HCT116 (cell line): ENCODE data around the gene ACMSD. TPM values are rescaled to one million over a fixed set of nuclear protein-coding genes. Genes with fewer than 3 reads are reported as not detected.

Source experiments
- ATAC-seq: fragments of 200-7000 bp; cut with Tn5 transposase; 2 replicates; pipeline ENCODE4 v1.9.1; 2020; ENCODE audit warnings: mild to moderate bottlenecking, moderate library complexity
- BruUV-seq: library from RNA; stranded (reverse); fragments of 400-500 nt; replicated peaks from 2 replicates; lab custom pipeline; 2021; lab: Mats Ljungman, UMichigan
- CTCF ChIA-PET: fragments of 300-600 bp; sonication (Branson Sonifier 250); formaldehyde crosslinking; loops from one replicate; lab custom pipeline; 2021; ENCODE audit warnings: antibody characterized with exemption; lab: Charles Lee
- POLR2A ChIA-PET: fragments of 300-600, 350-600 bp; sonication (Branson Sonifier 250); formaldehyde crosslinking; loops from one replicate; lab custom pipeline; 2021; ENCODE audit warnings: antibody characterized with exemption; lab: Charles Lee
- RAD21 ChIA-PET, 2 experiments: fragments of 300-600 bp; sonication (Branson Sonifier 250); formaldehyde crosslinking; loops; one replicate each; lab custom pipeline; 2023; ENCODE audit warnings: low total read pairs in 2 of 2; ENCODE audit not compliant: uncharacterized antibody in 2 of 2, unreplicated experiment in 2 of 2, low non-redundant PET in 1 of 2; lab: Charles Lee
- DNase-seq: peaks from one replicate; pipeline ENCODE4 v3.0.0-alpha.2; 2010; ENCODE audit warnings: low read depth, low spot score
- H2AFZ ChIP-seq: fragments of 200-600 bp; shearing (Covaris generic), sonication (generic); 2 replicates; pipeline ENCODE4 v1.6.1; 2017; ENCODE audit warnings: low read depth, mixed run types, mixed read lengths, antibody characterized with exemption, low read length; ENCODE audit not compliant: poor library complexity, severe bottlenecking
- H3K27ac ChIP-seq: 2 replicates; pipeline ENCODE4 v1.5.1; 2012; ENCODE audit warnings: low read depth, low read length
- H3K27me3 ChIP-seq: fragments of 200-600 bp; sonication (generic); 2 replicates; pipeline ENCODE4 v1.6.1; 2016; ENCODE audit warnings: mixed run types, low read length, mixed read lengths; ENCODE audit not compliant: insufficient read depth
- H3K36me3 ChIP-seq, 2 experiments: fragments of 200-500 bp in 1 of 2; fragments of 200-600 bp in 1 of 2; sonication (Bioruptor generic) in 1 of 2; sonication (generic) in 1 of 2; 2 replicates each; pipeline versions ENCODE4 v1.5.1 to v1.6.1; 2014 to 2016; ENCODE audit warnings: low read length in 2 of 2, inconsistent platforms in 1 of 2, mixed read lengths in 1 of 2, mixed run types in 1 of 2; ENCODE audit not compliant: insufficient read depth in 2 of 2, control insufficient read depth in 1 of 2
- H3K4me1 ChIP-seq, 2 experiments: fragments of 200-600 bp in 1 of 2; sonication (generic) in 1 of 2; 2 replicates each; pipeline versions ENCODE4 v1.5.1 to v1.6.1; 2012 to 2017; ENCODE audit warnings: low read length in 2 of 2, inconsistent platforms in 1 of 2, mild to moderate bottlenecking in 1 of 2, mixed read lengths in 1 of 2, mixed run types in 1 of 2, moderate library complexity in 1 of 2; ENCODE audit not compliant: insufficient read depth in 2 of 2, control insufficient read depth in 1 of 2
- H3K4me2 ChIP-seq: fragments of 200-600 bp; sonication (generic); 2 replicates; pipeline ENCODE4 v1.6.1; 2017; ENCODE audit warnings: mixed run types, low read length, mixed read lengths
- H3K4me3 ChIP-seq, 2 experiments: fragments of 200-600 bp in 1 of 2; sonication (generic) in 1 of 2; replicated peaks in 1 of 2; 2 replicates each; pipeline ENCODE4 v1.5.1; 2011 to 2016; ENCODE audit warnings: low read length in 2 of 2, control low read depth in 1 of 2, low read depth in 1 of 2, mild to moderate bottlenecking in 1 of 2, mixed read lengths in 1 of 2, mixed run types in 1 of 2
- H3K79me2 ChIP-seq: fragments of 200-600 bp; sonication (generic); 2 replicates; pipeline ENCODE4 v1.6.1; 2017; ENCODE audit warnings: mild to moderate bottlenecking, mixed run types, low read length, moderate library complexity, mixed read lengths; ENCODE audit not compliant: insufficient read depth
- H3K9ac ChIP-seq: fragments of 200-600 bp; sonication (generic); 2 replicates; pipeline ENCODE4 v1.6.1; 2016; ENCODE audit warnings: low read length, mixed read lengths
- H3K9me2 ChIP-seq: fragments of 200-600 bp; sonication (generic), shearing (Covaris generic); 2 replicates; pipeline ENCODE4 v1.6.1; 2017; ENCODE audit warnings: mixed run types, mild to moderate bottlenecking, moderate library complexity; ENCODE audit not compliant: insufficient read depth
- H3K9me3 ChIP-seq, 2 experiments: fragments of 200-500 bp in 1 of 2; fragments of 200-600 bp in 1 of 2; sonication (Bioruptor generic) in 1 of 2; sonication (generic) in 1 of 2; 2 replicates each; pipeline ENCODE4 v1.6.1; 2014 to 2017; ENCODE audit warnings: low read length in 2 of 2, mixed read lengths in 2 of 2, inconsistent platforms in 1 of 2, low read depth in 1 of 2, mild to moderate bottlenecking in 1 of 2, mixed run types in 1 of 2, moderate library complexity in 1 of 2; ENCODE audit not compliant: control insufficient read depth in 1 of 2, insufficient read depth in 1 of 2
- H4K20me1 ChIP-seq: fragments of 200-600 bp; sonication (generic), shearing (Covaris generic); 2 replicates; pipeline ENCODE4 v1.6.1; 2017; ENCODE audit warnings: mixed run types, mild to moderate bottlenecking, moderate library complexity; ENCODE audit not compliant: insufficient read depth
- CBX3 ChIP-seq: IDR thresholded peaks from 2 replicates; pipeline ENCODE4 v1.6.1; 2012; ENCODE audit warnings: low read depth
- CTCF ChIP-seq, 3 experiments: fragments of 200-600 bp in 1 of 3; sonication (generic) in 1 of 3; IDR thresholded peaks in 2 of 3; conservative IDR thresholded peaks in 1 of 3; 2 replicates each; pipeline ENCODE4 v1.5.1; 2012 to 2017; ENCODE audit warnings: low read depth in 2 of 3, low read length in 2 of 3, antibody characterized with exemption in 1 of 3, borderline replicate concordance in 1 of 3, control low read depth in 1 of 3, mild to moderate bottlenecking in 1 of 3, mixed read lengths in 1 of 3, mixed run types in 1 of 3, moderate library complexity in 1 of 3; ENCODE audit not compliant: insufficient read depth in 1 of 3
- EGR1 ChIP-seq: IDR thresholded peaks from 2 replicates; pipeline ENCODE4 v1.6.1; 2012; ENCODE audit warnings: low read depth
- ELF1 ChIP-seq: IDR thresholded peaks from 2 replicates; pipeline ENCODE4 v1.6.1; 2012; ENCODE audit warnings: low read depth, borderline replicate concordance
- EZH2 ChIP-seq: fragments of 200-600 bp; sonication (generic); IDR thresholded peaks from 2 replicates; pipeline ENCODE4 v1.6.1; 2017; ENCODE audit warnings: antibody characterized with exemption, mixed run types
- EZH2phosphoT487 ChIP-seq: fragments of 200-600 bp; IDR thresholded peaks from 2 replicates; pipeline ENCODE4 v1.6.1; 2018; ENCODE audit warnings: antibody characterized with exemption, borderline replicate concordance
- FOSL1 ChIP-seq: IDR thresholded peaks from 2 replicates; pipeline ENCODE4 v1.6.1; 2012; ENCODE audit warnings: low read depth
- JUND ChIP-seq: IDR thresholded peaks from 2 replicates; pipeline ENCODE4 v1.6.1; 2012
- POLR2A ChIP-seq: IDR thresholded peaks from 2 replicates; pipeline ENCODE4 v1.7.0; 2011; ENCODE audit warnings: borderline replicate concordance; ENCODE audit not compliant: insufficient read depth, insufficient read length; ENCODE audit errors: extremely low read depth
- POLR2AphosphoS5 ChIP-seq: IDR thresholded peaks from 2 replicates; pipeline ENCODE4 v1.6.1; 2011; ENCODE audit warnings: mild to moderate bottlenecking, low read depth, low read length, moderate library complexity
- SIN3A ChIP-seq: IDR thresholded peaks from 2 replicates; pipeline ENCODE4 v1.6.1; 2012; ENCODE audit warnings: low read depth
- SP1 ChIP-seq: IDR thresholded peaks from 2 replicates; pipeline ENCODE4 v1.6.1; 2012; ENCODE audit warnings: low read depth
- SRF ChIP-seq: IDR thresholded peaks from 2 replicates; pipeline ENCODE4 v1.6.1; 2012; ENCODE audit warnings: low read depth
- TCF7L2 ChIP-seq: IDR thresholded peaks from 2 replicates; pipeline ENCODE4 v1.7.0; 2011; ENCODE audit warnings: borderline replicate concordance, inconsistent platforms; ENCODE audit not compliant: insufficient read depth, insufficient read length; ENCODE audit errors: extremely low read depth
- YY1 ChIP-seq: IDR thresholded peaks from 2 replicates; pipeline ENCODE4 v1.6.1; 2011; ENCODE audit warnings: low read length, low read depth, moderate library complexity, mild to moderate bottlenecking; ENCODE audit not compliant: insufficient replicate concordance; ENCODE audit errors: extremely low read depth
- ZFX ChIP-seq: fragments of 450-650 bp; IDR thresholded peaks from 2 replicates; pipeline ENCODE4 v1.6.1; 2017
- intact Hi-C: fragments of 100-400 bp; cut with micrococcal nuclease; formaldehyde crosslinking; loops from 2 replicates; pipeline ENCODE4 v1.10.0; 2022
- total RNA-seq: library from RNA; stranded (reverse); gene quantifications from one replicate; pipeline ENCODE4 v1.2.1, GENCODE V29; 2021; ENCODE audit not compliant: unreplicated experiment
- TF ChIP-seq, protein P1 (sequence below): IDR thresholded peaks from 2 replicates; pipeline ENCODE4 v1.6.1; 2012
- TF ChIP-seq, protein P2 (sequence below): IDR thresholded peaks from 2 replicates; pipeline ENCODE4 v1.6.1; 2011; ENCODE audit warnings: mild to moderate bottlenecking, low read length, moderate library complexity; ENCODE audit not compliant: insufficient replicate concordance; ENCODE audit errors: extremely low read depth
- TF ChIP-seq, protein P3 (sequence below): IDR thresholded peaks from 2 replicates; pipeline ENCODE4 v1.6.1; 2012; ENCODE audit warnings: low read depth
- TF ChIP-seq, protein P4 (sequence below): IDR thresholded peaks from 2 replicates; pipeline ENCODE4 v1.6.1; 2012

The ACMSD gene
- total RNA-seq, 1 experiment from 2014 or later: not detected

- ChIA-PET CTCF (no interaction called here), RAD21 (no interaction called here), POLR2A (no interaction called here)
- Histone ChIP-seq H3K9me3 (no peaks in the 10 kb centered on the region), H3K4me2 (peak overlapping the region; percentile 25; the same call in 1 of the 2 replicates), H4K20me1 (no peaks in the 10 kb centered on the region), H3K79me2 (no peaks in the 10 kb centered on the region), H3K36me3 (no peaks in the 10 kb centered on the region), H3K27ac (no peak overlapping the region), H3K9me2 (no peaks in the 10 kb centered on the region), H2AFZ (no peak overlapping the region), H3K4me3 (no peak overlapping the region), H3K9ac (no peak overlapping the region), H3K27me3 (no peaks in the 10 kb centered on the region), H3K4me1 (peaks cover 8% of the 10 kb centered on the region in 2 experiments; a peak in 2 of 4 replicates)
- DNase-seq (no peak), ATAC-seq (no peak)
- no TSS peak for BruUV-seq
- TF ChIP-seq SIN3A: no peak
- TF ChIP-seq SP1: no peak; the same call in 1 of the 2 replicates
- no peak for TF ChIP-seq POLR2A
- TF ChIP-seq CTCF (IDR thresholded peaks at IDR 0.05 in 2 of 3, conservative IDR thresholded peaks at IDR 0.05 in 1 of 3; ENCODE audit: borderline replicate concordance in 1 of 3, insufficient read depth in 1 of 3, low read depth in 2 of 3, low read length in 2 of 3): no peak
- no peak for TF ChIP-seq ZFX
- TF ChIP-seq EGR1: no peak
- no peak for TF ChIP-seq POLR2AphosphoS5
- no peak for TF ChIP-seq EZH2
- TF ChIP-seq EZH2phosphoT487: no peak
- TF ChIP-seq ELF1: no peak
- no peak for TF ChIP-seq TCF7L2
- TF ChIP-seq, protein P1, sequence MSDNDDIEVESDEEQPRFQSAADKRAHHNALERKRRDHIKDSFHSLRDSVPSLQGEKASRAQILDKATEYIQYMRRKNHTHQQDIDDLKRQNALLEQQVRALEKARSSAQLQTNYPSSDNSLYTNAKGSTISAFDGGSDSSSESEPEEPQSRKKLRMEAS: no peak
- TF ChIP-seq FOSL1: no peak
- TF ChIP-seq, protein P2, sequence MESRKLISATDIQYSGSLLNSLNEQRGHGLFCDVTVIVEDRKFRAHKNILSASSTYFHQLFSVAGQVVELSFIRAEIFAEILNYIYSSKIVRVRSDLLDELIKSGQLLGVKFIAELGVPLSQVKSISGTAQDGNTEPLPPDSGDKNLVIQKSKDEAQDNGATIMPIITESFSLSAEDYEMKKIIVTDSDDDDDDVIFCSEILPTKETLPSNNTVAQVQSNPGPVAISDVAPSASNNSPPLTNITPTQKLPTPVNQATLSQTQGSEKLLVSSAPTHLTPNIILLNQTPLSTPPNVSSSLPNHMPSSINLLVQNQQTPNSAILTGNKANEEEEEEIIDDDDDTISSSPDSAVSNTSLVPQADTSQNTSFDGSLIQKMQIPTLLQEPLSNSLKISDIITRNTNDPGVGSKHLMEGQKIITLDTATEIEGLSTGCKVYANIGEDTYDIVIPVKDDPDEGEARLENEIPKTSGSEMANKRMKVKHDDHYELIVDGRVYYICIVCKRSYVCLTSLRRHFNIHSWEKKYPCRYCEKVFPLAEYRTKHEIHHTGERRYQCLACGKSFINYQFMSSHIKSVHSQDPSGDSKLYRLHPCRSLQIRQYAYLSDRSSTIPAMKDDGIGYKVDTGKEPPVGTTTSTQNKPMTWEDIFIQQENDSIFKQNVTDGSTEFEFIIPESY: no peak
- no peak for TF ChIP-seq SRF
- no peak for TF ChIP-seq JUND
- TF ChIP-seq, protein P3, sequence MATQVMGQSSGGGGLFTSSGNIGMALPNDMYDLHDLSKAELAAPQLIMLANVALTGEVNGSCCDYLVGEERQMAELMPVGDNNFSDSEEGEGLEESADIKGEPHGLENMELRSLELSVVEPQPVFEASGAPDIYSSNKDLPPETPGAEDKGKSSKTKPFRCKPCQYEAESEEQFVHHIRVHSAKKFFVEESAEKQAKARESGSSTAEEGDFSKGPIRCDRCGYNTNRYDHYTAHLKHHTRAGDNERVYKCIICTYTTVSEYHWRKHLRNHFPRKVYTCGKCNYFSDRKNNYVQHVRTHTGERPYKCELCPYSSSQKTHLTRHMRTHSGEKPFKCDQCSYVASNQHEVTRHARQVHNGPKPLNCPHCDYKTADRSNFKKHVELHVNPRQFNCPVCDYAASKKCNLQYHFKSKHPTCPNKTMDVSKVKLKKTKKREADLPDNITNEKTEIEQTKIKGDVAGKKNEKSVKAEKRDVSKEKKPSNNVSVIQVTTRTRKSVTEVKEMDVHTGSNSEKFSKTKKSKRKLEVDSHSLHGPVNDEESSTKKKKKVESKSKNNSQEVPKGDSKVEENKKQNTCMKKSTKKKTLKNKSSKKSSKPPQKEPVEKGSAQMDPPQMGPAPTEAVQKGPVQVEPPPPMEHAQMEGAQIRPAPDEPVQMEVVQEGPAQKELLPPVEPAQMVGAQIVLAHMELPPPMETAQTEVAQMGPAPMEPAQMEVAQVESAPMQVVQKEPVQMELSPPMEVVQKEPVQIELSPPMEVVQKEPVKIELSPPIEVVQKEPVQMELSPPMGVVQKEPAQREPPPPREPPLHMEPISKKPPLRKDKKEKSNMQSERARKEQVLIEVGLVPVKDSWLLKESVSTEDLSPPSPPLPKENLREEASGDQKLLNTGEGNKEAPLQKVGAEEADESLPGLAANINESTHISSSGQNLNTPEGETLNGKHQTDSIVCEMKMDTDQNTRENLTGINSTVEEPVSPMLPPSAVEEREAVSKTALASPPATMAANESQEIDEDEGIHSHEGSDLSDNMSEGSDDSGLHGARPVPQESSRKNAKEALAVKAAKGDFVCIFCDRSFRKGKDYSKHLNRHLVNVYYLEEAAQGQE: no peak
- TF ChIP-seq YY1: no peak
- TF ChIP-seq CBX3: no peak
- TF ChIP-seq, protein P4, sequence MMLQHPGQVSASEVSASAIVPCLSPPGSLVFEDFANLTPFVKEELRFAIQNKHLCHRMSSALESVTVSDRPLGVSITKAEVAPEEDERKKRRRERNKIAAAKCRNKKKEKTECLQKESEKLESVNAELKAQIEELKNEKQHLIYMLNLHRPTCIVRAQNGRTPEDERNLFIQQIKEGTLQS: no peak
- intact Hi-C loops: no loop called here
Observed at GRCh38 chr2:134842930-134843490, 4.6 kb downstream of the ACMSD start.
